ENCODE measurements around the gene JAKMIP2.

JAKMIP2 gene

GRCh38 chr5:147690595-147690994 lies 91.9 kb downstream of the JAKMIP2 start:
- DNase-seq: peak; percentile 4

- no peak for DNase-seq
Measured at GRCh38 chr5:147689426-147689825, 93.1 kb downstream of the JAKMIP2 start.

- no peak for DNase-seq
Measured at GRCh38 chr5:147688656-147689356, 93.7 kb downstream of the JAKMIP2 start.

- no peak for DNase-seq
Measured at GRCh38 chr5:147687118-147687517, 95.4 kb downstream of the JAKMIP2 start.

- no peak for DNase-seq
Measured at GRCh38 chr5:147686421-147686820, 96.1 kb downstream of the JAKMIP2 start.

- DNase-seq: no peak
Measured at GRCh38 chr5:147685993-147686392, 96.5 kb downstream of the JAKMIP2 start.

GRCh38 chr5:147675168-147675567 lies 107.4 kb downstream of the JAKMIP2 start:
- DNase-seq: peak; percentile 19

- no peak for DNase-seq
Measured at GRCh38 chr5:147674411-147674810, 108.1 kb downstream of the JAKMIP2 start.

GRCh38 chr5:147673791-147674190 lies 108.7 kb downstream of the JAKMIP2 start:
- no peak for DNase-seq

GRCh38 chr5:147673266-147673665 lies 109.3 kb downstream of the JAKMIP2 start:
- no peak for DNase-seq

GRCh38 chr5:147671365-147671764 lies 111.2 kb downstream of the JAKMIP2 start:
- DNase-seq: no peak

GRCh38 chr5:147670815-147671214 lies 111.7 kb downstream of the JAKMIP2 start:
- no peak for DNase-seq

GRCh38 chr5:147669169-147669869 lies 113.2 kb downstream of the JAKMIP2 start:
- no peak for DNase-seq

- DNase-seq: no peak
Measured at GRCh38 chr5:147668385-147668784, 114.1 kb downstream of the JAKMIP2 start.

- no peak for DNase-seq
Measured at GRCh38 chr5:147667363-147667762, 115.2 kb downstream of the JAKMIP2 start.

- DNase-seq: no peak
Measured at GRCh38 chr5:147666419-147666818, 116.1 kb downstream of the JAKMIP2 start.

GRCh38 chr5:147661541-147661940 lies 121.0 kb downstream of the JAKMIP2 start:
- DNase-seq: peak; percentile 9

GRCh38 chr5:147659166-147659929 lies 123.2 kb downstream of the JAKMIP2 start:
- no peak for DNase-seq

- peak; percentile 24 for DNase-seq
Measured at GRCh38 chr5:147658293-147658932, 124.1 kb downstream of the JAKMIP2 start.

GRCh38 chr5:147648597-147648996 lies 133.9 kb downstream of the JAKMIP2 start:
- DNase-seq: no peak

- no peak for DNase-seq
Measured at GRCh38 chr5:147645197-147645596, 137.3 kb downstream of the JAKMIP2 start.

GRCh38 chr5:147644460-147644859 lies 138.1 kb downstream of the JAKMIP2 start:
- DNase-seq: no peak

- no peak for DNase-seq
Measured at GRCh38 chr5:147643142-147643541, 139.4 kb downstream of the JAKMIP2 start.

Measured in hematopoietic multipotent progenitor cell treated with erythropoietin and hydrocortisone succinate and interleukin-3 and kit ligand, for 8 days (in vitro differentiated cells).